ENCODE results near the gene POU2AF3. TPM values are rescaled to one million over a fixed set of nuclear protein-coding genes. Genes with fewer than 3 reads are reported as not detected.

The POU2AF3 gene
- total RNA-seq, 1 donor from 2014 or later: 2.1 TPM

GRCh38 chr11:111310088-111310487, 11.7 kb downstream of the POU2AF3 start:
- Mint-ChIP-seq H3K27me3 (ENCODE audit: insufficient read depth, low read depth) (peaks cover 13% of the 10 kb centered on the region), H3K27ac (no peak overlapping the region), H3K4me1 (peaks cover under 1% of the 10 kb centered on the region), H3K4me3 (no peak overlapping the region), H3K9me3 (peaks cover 2% of the 10 kb centered on the region), H3K36me3 (no peaks in the 10 kb centered on the region)
- no peak overlapping the region for H3K9ac ChIP-seq
- H4K20me1 ChIP-seq (ENCODE audit: low read depth): no peaks in the 10 kb centered on the region
- H2AFZ ChIP-seq (replicated peaks): no peak overlapping the region
- no peak overlapping the region for H3K4me2 ChIP-seq
- H3K79me2 ChIP-seq (ENCODE audit: low read depth): no peaks in the 10 kb centered on the region
- no peaks in the 10 kb centered on the region for H3K27me3 ChIP-seq
- H3K27ac ChIP-seq: no peak overlapping the region
- no peaks in the 10 kb centered on the region for H3K4me1 ChIP-seq
- TF ChIP-seq EZH2phosphoT487 (IDR thresholded peaks at IDR 0.05) (no peak), CTCF (IDR thresholded peaks at IDR 0.05) (no peak), EZH2 (IDR thresholded peaks at IDR 0.05) (no peak)
- no peak overlapping the region for H3K4me3 ChIP-seq
- H3F3A ChIP-seq (ENCODE audit: low read depth): no peaks in the 10 kb centered on the region
- no peaks in the 10 kb centered on the region for H3K36me3 ChIP-seq
- DNase-seq (ENCODE audit: low spot score): no peak
- no peaks in the 10 kb centered on the region for H3K9me3 ChIP-seq (ENCODE audit: low read depth)

DNA sequence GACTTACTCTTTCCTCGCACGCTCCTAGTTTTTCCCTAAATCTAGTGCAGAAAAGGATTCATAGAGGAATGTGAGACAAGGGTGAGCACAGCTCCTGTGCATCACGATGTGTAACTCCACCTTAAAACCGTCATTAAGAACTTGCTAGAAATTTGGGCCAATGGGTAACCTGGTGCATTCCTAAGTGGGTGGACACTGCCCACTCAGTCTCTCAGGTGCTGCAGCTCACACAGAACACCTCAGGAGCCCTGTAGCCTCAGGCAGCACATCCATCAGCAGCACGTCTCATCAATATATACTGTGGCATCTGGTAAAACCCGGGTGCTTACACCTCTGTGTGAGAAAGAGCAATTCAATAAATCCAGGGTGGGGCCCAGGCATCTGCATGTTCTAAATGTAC, 12.4 kb downstream of the POU2AF3 start:
- H2AFZ ChIP-seq (replicated peaks): no peak overlapping the region
- no peak for DNase-seq (ENCODE audit: low spot score)
- TF ChIP-seq CTCF (IDR thresholded peaks at IDR 0.05) (no peak), EZH2phosphoT487 (IDR thresholded peaks at IDR 0.05) (no peak), EZH2 (IDR thresholded peaks at IDR 0.05) (no peak)
- no peak overlapping the region for H3K9ac ChIP-seq
- Mint-ChIP-seq H3K4me1 (no peaks in the 10 kb centered on the region), H3K4me3 (no peak overlapping the region), H3K36me3 (no peaks in the 10 kb centered on the region), H3K9me3 (peaks cover 6% of the 10 kb centered on the region), H3K27ac (no peak overlapping the region), H3K27me3 (ENCODE audit: insufficient read depth, low read depth) (peaks cover 13% of the 10 kb centered on the region)
- no peak overlapping the region for H3K4me2 ChIP-seq
- no peak overlapping the region for H3K4me3 ChIP-seq
- H3K9me3 ChIP-seq (ENCODE audit: low read depth): no peaks in the 10 kb centered on the region
- no peaks in the 10 kb centered on the region for H3K36me3 ChIP-seq
- H3K4me1 ChIP-seq: no peaks in the 10 kb centered on the region
- no peaks in the 10 kb centered on the region for H3F3A ChIP-seq (ENCODE audit: low read depth)
- H3K27me3 ChIP-seq: no peaks in the 10 kb centered on the region
- no peaks in the 10 kb centered on the region for H4K20me1 ChIP-seq (ENCODE audit: low read depth)
- no peak overlapping the region for H3K27ac ChIP-seq
- H3K79me2 ChIP-seq (ENCODE audit: low read depth): no peaks in the 10 kb centered on the region

DNA sequence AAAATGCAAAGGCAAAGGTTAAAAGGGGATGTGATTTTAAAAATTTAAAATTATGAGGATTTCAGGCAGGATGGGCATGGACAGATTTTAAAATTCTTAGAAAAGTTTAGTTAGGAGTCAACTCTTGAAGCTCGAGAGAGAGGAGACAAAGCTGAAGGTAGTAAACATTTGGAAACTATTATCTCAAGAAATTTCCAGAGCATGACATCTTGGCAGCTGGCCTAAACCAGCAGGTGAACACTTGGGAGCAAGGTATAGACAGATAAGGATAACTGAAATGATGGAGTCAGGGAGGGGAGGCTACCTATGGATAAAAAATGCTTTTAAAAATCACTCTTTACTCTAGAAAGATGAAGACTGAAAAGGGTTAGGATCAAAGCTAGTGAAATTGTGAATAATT, 13.7 kb downstream of the POU2AF3 start:
- Histone ChIP-seq H3K4me2 (no peak overlapping the region), H3K79me2 (ENCODE audit: low read depth) (no peaks in the 10 kb centered on the region), H3F3A (ENCODE audit: low read depth) (no peaks in the 10 kb centered on the region), H3K9ac (no peak overlapping the region), H3K27ac (no peak overlapping the region), H3K27me3 (no peaks in the 10 kb centered on the region), H2AFZ (replicated peaks) (no peak overlapping the region), H3K4me3 (no peak overlapping the region), H3K9me3 (ENCODE audit: low read depth) (no peaks in the 10 kb centered on the region), H3K4me1 (no peaks in the 10 kb centered on the region), H3K36me3 (no peaks in the 10 kb centered on the region), H4K20me1 (ENCODE audit: low read depth) (no peaks in the 10 kb centered on the region)
- no peak for DNase-seq (ENCODE audit: low spot score)
- Mint-ChIP-seq H3K9me3 (peaks cover 10% of the 10 kb centered on the region), H3K27me3 (ENCODE audit: insufficient read depth, low read depth) (peaks cover 13% of the 10 kb centered on the region), H3K4me1 (no peaks in the 10 kb centered on the region), H3K36me3 (no peaks in the 10 kb centered on the region), H3K27ac (no peak overlapping the region), H3K4me3 (no peak overlapping the region)
- no peak for TF ChIP-seq CTCF (IDR thresholded peaks at IDR 0.05)
- TF ChIP-seq EZH2 (IDR thresholded peaks at IDR 0.05): no peak
- TF ChIP-seq EZH2phosphoT487 (IDR thresholded peaks at IDR 0.05): no peak

All from neural progenitor cell (in vitro differentiated cells).